ENCODE measurements around the gene SBDS.

Gene SBDS

GRCh38 chr7:66952343-66953043, 42.9 kb downstream of the SBDS start:
- no peak for DNase-seq
- in situ Hi-C loops (cut with MboI; ENCODE audit: low pct_unique_long_range_greater_than_20kb, low sequenced_read_pairs), result no loop called here

GRCh38 chr7:66950763-66951162, 44.6 kb downstream of the SBDS start:
- in situ Hi-C loops (cut with MboI; ENCODE audit: low pct_unique_long_range_greater_than_20kb, low sequenced_read_pairs), result no loop called here
- DNase-seq, result no peak

GRCh38 chr7:66950311-66950710, 45.1 kb downstream of the SBDS start:
- in situ Hi-C loops (cut with MboI; ENCODE audit: low pct_unique_long_range_greater_than_20kb, low sequenced_read_pairs), result no loop called here
- no peak for DNase-seq

GRCh38 chr7:66948480-66949109, 46.8 kb downstream of the SBDS start:
- DNase-seq, result no peak
- in situ Hi-C loops (cut with MboI; ENCODE audit: low pct_unique_long_range_greater_than_20kb, low sequenced_read_pairs), result no loop called here

GRCh38 chr7:66946545-66946944, 48.8 kb downstream of the SBDS start:
- DNase-seq, result no peak
- in situ Hi-C loops (cut with MboI; ENCODE audit: low pct_unique_long_range_greater_than_20kb, low sequenced_read_pairs), result no loop called here

GRCh38 chr7:66939325-66939724, 56.1 kb downstream of the SBDS start:
- DNase-seq, result no peak
- in situ Hi-C loops (cut with MboI; ENCODE audit: low pct_unique_long_range_greater_than_20kb, low sequenced_read_pairs), result no loop called here

- in situ Hi-C loops (cut with MboI; ENCODE audit: low pct_unique_long_range_greater_than_20kb, low sequenced_read_pairs), result no loop called here
- DNase-seq, result no peak
These were observed 57.4 kb downstream of the SBDS start for GRCh38 chr7:66937940-66938339.
